NCI-H1930 (cell line): ENCODE results near the gene SLC39A13.

Experiments
- DNase-seq, 2 experiments: peaks; one replicate each; lab custom pipeline; 2025; lab: John Stamatoyannopoulos, UW

SLC39A13 gene

DNA sequence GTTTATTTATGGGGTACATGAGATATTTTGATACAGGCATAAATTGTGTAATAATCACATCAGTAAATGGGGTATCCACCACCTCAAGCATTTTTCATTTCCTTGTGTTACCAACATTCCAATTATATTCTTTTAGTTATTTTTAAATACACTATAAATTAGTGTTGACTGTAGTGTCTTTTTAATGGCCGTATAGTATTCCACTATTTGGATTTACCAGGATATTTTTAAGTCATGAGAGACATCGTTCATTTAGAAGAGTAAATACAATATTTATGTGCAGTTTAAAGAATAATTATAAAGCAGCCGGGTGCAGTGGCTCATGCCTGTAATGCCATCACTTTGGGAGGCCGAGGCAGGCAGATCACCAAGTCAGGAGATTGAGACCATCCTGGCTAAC is 23.9 kb upstream of the SLC39A13 start:
- DNase-seq, result no peak

DNA sequence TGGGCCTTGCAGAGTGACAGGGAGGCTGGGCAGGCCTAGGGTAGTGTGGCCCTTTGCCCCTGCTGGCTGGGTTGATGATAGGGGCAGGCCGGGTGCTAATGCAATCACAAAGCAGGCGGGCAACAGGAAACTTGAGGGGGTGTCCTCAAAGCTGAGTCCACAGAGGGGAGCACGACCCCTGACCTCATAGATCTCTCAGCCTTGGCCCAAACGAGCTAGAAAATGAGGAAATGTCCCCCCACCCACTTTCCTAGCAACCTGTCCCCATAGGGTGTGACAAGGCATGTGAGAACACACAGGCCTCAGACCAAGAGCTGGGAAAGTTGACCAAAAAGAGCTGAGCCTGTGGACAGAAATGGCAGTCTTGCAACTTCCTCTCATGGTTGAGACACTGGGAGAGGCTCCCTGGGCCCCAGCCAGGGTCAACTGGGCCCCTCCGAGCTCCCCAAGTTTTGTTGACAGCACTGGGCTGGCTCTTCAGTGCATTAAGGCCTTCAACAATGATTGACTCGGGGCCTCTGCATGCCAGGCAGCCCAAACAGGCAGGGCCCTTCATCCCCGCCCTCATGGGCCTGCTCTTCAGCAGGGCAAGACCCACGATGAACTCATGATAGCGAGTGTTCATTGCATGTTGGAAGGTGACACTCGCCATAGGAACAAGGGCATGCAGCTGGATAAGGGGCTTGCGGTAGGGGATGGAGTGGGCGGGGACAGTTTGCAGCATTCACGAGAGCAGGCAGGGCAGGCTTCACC is 20.3 kb upstream of the SLC39A13 start:
- no peak for DNase-seq

DNA sequence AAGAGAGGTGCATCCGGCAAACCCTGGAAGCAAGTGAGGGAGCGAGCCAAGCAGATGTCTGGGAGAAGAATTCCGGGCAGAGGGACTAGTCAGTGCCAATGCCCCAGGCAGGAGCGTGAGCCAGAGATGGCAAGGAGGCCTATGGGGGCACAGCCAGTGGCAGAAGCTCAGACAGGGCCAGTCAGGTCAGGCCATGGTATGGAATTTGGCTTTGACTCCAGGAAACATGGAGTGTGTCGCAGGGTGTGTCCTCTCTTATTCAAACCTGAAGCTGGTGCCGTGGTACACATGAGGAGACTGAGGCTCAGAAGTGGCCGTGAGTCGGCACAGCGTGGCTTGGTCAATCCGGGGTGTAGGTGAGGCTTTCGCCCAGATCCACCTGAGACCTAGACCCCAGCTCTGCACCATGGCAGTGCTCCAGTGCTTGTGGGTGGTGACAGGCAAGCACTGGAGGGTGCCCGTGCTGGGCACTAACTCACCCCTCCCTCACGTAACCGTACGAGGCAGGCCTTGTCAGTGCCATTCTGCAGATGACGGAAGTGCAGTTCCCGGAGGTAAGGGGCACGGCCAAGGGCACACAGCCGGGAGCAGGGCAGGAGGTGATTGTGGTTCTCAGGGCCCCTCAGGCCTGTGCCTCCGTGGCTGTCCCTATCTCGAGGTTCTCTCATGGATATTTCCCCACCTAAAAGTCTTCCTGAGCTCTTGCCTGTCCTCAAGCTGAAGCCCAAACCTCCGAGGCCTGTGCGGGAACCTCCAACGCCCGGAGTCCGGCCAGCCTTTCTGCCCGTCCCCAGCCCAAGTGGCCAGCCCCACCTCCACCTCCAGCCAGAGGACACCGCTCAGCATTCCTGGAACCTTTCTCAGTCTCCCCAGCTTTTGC is 19.5 kb upstream of the SLC39A13 start:
- DNase-seq, result no peak

DNA sequence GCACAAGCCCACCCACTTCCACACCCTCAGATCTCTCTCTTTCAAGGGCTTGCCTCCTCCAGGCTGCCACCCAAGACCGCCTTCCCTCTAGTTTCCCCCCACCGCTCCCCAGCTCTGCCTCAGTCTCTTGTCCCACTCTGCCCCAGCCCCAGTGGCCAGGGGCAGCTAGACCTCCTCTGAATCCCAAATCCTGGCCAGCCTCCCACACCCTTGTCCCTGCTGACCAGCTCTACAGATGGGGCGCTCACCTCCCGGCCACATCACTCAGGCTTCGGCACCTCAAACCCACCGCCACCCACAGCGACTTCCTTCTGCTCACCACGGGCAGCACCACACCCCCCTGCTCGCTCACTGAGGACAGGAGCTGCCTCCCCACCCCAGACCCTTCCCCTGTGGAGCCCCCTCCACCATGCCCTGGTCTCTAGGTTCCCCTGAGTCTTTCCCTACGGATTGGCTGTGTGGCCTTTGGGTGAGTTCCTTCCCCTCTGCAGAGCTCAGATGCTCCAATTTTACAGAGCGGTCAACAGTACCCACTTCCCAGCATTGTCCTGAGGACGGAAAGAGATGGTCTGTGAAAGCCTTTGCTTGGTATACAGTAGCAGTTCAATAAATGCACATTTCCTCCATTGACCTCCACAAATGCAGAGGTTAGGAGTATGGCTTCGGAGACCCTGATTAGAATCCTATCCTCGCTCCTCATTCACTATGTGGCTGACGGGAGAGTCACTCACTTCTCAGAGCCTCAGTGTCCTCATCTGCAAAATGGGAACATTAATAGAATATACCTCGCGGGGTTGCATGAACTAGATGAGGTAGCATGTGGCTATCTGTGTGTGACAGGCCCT is 18.6 kb upstream of the SLC39A13 start:
- DNase-seq, result no peak

DNA sequence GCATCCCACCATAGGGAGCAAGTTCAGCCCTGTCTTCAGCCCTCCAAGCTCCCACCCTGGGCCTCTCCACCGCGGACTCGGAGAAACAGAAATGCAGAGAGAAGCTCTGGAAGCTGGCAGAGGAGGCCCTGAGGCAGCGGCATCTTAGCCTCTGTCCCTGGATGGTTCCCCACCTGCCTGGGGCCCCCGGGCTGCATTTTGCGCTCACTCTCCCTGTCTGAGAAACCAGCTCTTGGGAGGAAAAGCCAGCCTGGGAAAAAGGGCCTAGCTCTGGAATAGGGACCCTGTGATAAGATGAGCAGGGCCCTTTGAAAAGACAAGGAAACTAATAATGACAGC is 18.0 kb upstream of the SLC39A13 start:
- no peak for DNase-seq

DNA sequence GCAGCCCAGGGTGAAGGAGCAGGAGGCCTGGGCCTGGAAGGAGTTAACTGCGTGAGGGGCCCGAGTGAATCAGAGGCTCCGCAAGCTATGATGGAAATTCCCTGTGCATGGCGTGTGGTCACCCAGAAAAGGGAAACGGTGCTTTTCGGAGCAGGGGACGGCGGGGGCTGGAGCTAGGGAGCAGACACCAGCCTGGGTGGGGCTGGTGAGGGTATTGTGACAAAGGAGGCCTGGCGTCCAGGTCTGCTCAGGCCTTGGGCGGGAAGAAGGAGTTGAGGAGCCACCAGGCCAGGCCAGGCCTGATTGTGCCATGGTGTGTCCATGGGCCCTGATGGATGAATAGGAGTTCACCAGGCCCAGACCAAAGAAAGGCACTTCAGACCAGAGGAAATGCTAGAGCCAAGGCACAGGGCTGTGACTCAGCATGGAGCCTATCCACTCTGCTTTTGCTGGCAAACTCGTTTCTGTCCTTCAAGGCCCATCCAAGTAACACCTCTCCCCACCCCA is 17.3 kb upstream of the SLC39A13 start:
- no peak for DNase-seq

DNA sequence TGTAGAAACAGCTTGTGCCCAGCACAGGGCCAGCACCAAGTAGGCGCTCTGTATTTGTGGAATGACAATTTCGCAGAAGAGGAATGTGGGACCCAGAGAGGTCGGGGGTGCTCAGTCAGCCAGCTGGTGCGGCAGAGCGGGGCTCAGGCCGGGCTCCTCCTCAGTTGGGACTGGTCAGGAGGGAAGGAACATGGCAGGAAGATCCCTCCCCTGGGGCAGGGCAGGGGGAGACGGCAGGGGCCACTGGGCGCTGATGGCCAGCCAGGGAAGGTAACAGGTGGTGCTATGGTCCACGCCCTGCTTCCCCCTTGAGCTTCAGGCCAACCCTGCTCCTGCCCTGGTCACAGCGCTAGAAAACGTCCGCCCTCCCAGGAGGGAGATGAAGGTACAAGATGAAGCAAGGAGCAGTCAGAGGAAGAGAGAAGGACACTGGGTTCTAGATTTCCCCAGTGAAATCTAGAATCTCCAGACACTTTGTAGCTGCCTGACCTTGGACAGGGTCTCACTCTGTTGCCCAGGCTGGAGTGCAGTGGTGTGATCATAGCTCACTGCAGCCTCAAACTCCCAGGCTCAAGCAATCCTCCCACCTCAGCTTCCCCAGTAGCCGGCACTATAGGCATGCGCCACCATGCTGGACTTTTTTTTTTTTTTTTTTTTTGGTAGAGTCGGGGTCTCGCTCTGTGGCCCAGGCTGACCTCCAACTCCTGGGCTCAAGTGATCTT is 16.5 kb upstream of the SLC39A13 start:
- DNase-seq, result no peak

DNA sequence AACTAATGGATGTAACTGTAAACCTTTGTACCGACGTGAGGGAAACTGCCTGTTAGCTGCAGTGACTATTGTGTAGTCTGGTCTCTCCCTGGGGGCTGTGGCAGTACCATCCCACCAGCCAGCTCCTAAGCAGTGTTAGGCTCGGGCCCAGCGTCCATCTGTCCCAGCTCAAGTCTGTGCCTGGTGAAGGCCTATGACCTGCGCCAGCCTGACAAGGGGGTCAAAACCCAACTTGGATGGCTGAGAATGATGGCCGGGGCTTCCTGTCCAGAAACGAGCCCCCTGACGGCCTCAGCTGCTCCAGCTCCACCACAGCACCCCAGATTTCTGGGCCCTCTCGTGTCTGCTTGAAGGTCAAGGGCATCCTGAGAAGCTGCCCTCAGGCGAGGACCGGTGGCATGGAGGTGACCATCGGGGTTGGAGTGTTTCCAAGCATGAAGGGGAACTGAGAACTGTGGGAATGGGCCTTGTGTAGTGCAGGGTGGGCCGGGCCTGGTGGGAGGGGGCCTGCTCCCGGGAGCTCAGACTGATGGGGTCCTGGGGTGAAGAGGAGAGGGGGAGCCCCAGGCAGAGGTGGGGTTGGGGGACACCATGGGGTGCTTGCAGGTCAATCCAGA is 15.7 kb upstream of the SLC39A13 start:
- DNase-seq, result no peak

DNA sequence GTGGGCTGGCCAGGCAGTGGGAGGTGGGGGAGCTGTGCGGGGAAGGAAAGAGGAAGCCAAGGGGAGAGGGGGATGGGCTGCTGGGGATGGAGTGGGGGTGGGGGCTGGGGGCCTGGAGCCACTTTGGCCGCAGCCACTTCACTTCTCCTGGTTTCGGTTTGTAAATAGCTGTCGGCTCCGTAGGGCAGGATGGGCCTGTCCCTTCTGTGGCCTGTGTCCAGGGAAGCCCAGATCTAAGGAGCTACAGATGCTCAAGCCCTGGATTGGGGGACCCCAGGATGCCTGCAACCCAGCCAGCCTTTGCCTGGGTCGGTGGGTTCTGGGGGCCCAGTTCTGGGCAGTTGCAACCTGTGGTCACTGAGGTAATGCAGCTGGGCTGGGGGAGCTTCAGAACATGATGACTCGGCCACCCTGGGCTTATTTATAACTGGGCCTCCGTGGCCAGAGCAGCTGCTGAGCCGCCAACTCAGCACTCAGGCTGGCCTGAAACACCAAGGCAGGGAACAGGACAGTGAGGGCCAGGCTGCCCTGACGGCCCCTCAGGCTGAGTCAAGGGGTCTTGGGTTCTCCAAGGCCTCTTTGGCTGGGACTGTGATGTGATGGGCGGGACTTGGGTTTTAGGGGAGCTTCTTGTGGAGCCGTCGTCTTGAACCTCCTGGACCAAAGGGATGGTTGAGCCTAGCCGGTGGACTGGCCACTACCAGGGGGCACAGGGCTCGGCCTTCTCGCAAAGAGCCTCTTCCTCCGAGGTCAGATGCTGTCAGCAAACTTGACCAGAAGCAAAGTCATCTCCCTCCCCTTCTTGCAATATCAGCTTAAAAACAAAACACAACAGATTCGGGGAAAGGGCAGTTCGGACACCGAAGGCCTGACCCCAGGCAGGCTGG is 15.0 kb upstream of the SLC39A13 start:
- DNase-seq, result no peak

DNA sequence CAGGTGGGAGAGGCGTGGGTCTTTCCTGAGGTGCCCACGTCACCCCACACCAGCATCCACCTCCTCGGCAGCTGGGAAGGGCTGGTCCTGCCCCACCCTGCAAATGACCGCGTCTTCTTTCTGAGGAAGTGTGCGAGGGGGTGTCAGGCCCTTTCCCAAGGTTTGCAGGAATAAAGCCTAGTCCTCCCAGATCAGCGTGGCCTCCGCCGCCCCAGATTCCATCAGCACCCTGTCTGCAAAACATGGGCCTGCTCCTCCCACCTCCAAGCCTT is 14.4 kb upstream of the SLC39A13 start:
- no peak for DNase-seq

DNA sequence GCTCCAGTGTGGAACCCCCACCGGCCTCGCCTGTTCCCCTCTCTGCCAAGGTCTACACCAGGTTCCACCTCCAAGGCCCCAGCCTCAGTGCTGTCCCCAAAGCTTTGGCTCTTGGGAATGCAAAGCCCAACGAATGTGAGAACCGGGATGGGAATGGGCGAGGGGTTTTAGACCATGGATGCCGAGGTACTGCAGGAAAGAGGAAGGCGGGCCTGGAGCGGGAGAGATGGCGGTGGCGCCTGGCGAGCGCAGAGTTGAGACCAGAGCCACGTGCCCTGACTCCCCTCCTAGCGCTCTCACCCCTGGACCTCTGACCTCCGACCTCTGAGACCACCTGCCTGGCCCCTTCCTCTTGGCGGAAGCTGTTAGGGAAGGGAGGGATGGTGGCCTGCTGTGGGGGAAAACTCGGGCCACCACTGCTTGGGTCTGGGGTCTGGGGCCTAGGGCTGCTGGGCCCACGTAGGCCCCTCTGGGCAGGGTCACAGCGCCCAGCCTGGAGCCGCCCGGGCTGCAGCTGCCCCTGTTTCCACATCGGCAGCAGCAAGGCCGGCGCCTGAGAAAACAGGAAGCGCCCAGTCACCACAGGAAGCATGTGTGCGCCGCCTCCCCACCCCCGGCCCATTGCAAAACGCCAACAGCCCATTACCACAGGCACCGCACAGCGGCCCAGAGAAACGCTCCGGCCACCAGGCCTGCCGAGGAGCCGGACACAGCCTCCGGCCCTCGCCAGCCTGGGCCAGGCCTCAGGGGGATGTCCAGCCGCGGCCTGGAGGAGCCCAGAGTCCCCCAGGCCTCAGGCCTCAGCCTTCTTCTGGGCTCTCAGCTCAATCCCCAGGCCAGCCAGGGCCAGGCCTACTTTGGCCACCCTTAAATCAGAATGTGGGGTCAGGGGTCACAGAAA is 13.8 kb upstream of the SLC39A13 start:
- DNase-seq, result no peak

DNA sequence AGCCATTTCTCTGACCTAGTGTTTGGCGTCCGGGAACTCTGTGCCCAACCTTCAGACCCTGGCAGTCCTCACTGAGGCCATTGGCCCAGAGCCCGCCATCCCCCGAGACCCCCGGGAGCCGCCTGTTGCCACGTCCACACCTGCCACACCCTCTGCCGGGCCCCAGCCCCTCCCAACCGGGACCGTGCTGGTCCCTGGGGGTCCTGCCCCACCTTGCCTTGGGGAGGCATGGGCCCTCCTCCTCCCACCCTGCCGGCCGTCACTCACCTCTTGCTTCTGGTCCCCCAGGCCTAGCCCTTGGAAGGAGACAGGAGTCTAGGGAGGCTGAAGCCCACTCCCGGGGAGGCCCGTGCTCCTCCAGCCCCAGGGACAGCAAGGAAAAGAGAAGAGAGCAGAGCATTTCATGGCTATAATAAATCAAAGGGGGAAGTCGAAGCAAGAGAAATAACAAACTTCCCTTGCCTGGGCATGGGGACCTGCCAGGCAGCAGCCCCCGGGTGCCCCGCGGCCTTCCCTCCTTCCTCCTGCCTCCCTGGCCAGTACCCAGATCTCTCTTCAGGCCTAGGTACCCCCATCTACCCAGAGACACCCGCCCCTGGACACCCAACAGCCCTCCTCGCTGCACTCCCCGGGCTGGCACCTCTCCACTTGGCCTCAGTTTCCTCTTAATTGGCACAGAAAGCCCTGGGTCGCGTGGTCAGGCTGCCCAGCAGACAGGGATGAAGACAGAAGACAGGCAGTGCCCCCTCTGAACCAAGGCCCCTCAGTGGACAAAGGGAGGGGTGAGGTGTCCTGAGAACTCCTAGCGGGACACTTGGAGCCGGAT is 13.0 kb upstream of the SLC39A13 start:
- DNase-seq, result no peak

DNA sequence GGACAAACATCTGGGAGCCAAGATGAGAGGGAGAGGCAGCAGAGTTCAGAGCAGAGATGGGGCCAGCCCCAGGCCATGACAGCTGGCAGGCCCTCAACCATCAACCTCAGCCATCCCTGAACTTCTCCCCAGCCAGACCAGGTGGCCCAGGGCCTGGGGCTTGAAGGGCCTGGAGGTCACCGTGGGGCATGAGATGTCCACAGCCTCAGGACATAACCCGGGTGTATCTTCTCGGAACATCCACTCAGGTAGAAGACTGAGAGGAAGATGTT is 12.4 kb upstream of the SLC39A13 start:
- DNase-seq, result no peak

DNA sequence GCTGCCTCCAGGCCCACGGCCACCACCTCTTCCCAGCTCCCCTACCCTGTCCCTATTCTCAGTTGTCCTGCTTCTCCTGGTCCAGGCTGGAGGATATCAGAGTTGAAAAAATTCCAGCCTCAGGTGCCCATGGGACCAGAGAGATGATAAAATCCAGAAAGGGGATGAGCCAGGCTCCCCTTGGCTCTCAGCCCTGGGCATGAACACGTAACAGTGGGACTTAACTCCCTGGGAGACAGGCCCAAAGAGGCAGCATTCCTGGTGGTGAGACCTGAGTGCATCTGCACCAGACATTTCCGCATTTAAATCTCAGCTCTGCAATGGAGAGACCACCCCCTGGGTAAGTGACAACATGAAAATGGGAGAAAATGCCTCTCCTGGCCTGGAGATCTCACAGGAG is 10.4 kb upstream of the SLC39A13 start:
- DNase-seq, result no peak

DNA sequence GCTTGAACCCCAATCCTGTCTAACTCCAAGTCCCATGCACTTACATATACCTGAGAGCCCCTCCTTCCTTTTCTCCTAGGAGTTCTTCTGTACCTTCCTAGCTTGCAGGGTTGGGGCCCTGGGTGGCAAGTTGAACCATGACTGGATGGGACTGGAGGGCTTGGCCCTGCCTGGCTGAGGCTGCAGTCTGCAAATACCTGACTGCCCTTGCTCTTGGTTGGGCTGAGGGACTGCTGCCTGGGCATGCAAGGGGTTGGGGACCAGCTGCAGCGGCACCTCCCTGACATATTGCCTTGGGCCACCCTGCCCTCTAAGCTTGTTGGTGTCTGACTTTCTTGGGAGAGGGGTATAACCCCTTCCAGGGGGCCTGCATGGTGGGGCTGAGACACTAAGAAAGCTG is 9.8 kb upstream of the SLC39A13 start:
- DNase-seq, result no peak

DNA sequence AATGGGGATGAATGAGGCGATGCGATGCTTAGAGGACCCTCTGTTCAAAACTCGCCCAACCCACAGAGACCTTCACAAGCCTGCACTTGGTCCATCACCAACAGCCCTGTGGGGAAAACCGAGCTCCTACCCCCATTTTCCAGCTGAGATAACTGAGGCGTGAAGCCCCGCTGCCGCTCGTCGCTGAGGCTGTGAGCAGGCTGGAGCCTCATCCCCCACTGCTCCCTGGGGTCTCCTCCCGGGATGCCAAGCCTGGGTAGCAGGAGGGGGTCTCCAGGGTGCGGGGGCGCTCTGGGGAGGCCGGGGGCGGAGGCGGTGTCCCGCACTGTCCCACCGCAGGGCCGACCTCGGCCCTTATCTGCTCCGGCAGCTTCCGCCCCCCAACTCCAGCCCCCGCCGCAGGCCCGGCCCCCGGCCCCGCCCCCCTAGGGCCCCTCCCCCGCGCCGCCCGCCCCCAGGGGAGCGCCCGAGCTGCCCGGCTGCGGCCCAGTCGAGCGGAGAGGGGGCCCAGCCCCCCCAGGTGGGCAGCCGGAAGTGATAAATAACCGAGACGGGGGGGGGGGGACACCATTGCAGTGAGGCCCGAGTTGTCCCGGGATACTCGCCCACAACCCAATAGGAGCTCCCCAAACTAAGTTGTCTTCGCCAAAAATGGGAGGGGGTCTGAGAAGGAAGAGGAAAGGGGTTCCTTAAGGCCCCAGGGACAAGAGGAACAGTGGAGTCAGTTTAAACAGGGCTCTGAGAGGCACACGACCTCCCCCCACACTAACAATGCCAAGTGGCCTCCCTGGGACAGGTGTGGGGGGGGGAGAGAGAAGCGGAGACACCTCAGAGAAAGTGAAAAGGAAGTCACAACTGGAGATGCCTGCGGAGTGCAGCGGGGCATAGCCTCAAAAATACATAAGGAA is 8.3 kb upstream of the SLC39A13 start:
- DNase-seq, result no peak

DNA sequence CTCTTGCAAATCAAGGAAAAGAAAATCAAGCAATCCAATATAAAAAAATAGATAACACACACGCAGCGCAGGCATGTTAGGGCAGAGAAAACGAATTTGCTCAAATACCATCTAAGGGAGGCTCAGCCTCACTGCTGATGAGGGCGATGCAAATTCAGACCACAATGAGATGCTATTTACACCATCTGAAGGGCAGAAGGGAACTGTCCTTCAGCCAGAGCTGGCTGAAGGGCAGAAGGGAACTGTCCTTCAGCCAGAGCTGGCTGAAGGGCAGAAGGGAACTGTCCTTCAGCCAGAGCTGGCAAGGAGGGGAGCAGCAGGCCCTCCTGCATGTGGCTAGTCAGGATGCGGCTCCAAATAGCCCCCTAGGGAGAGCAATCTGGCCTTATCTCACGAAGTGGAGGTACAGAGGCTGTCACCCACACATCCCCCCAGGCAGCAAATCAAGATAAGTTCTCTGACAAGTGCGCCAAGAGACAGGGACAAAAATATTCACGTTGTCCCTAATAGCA is 7.6 kb upstream of the SLC39A13 start:
- DNase-seq, result no peak

DNA sequence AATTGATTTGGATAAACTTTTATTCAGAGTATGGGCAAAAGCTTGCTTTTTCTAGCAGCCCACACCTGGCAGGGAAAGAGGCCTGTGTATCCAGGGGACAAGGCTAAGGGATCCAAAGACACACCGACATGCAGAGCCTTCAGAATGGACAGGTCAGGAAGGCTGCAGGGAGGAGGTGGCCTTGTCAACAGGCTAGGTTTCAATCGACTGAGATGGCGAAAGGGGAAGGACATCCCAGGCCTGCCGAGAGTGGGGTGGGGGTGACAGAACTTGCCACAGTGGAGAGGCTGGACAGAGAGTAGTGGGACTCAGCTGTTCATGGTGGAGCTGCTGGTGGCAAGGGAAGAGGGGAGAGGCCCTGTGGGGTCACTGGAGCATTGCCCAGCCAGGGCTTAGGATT is 5.3 kb upstream of the SLC39A13 start:
- DNase-seq, result no peak
